Mucosa of descending colon (tissue), 3 donors: Measurements from ENCODE around the gene CARMIL1. TPM values are rescaled to one million over a fixed set of nuclear protein-coding genes. Genes with fewer than 3 reads are reported as not detected.

Experiments used
- ATAC-seq: fragments of 200-7000 bp; cut with Tn5 transposase; one replicate; pipeline ENCODE4 v1.9.1; 2020; ENCODE audit warnings: mild to moderate bottlenecking, moderate library complexity
- DNase-seq, 3 donors: peaks; one replicate each; pipeline ENCODE4 v3.0.0-alpha.2; 2020
- H3K36me3 ChIP-seq: fragments of 200-600 bp; one replicate; pipeline ENCODE4 v1.8.0; 2021; ENCODE audit warnings: low read depth, mild to moderate bottlenecking
- H3K4me1 ChIP-seq: fragments of 200-600 bp; one replicate; pipeline ENCODE4 v1.8.0; 2021; ENCODE audit warnings: low read depth, mild to moderate bottlenecking
- H3K4me3 ChIP-seq: fragments of 200-600 bp; one replicate; pipeline ENCODE4 v1.8.0; 2021; ENCODE audit warnings: mild to moderate bottlenecking
- H3K9me3 ChIP-seq: fragments of 200-600 bp; one replicate; pipeline ENCODE4 v1.8.0; 2021; ENCODE audit warnings: mild to moderate bottlenecking
- CTCF ChIP-seq: fragments of 200-600 bp; IDR thresholded peaks from one replicate; pipeline ENCODE4 v1.8.0; 2022; ENCODE audit warnings: antibody characterized with exemption, mild to moderate bottlenecking
- intact Hi-C, 2 donors: fragments of 100-400 bp; cut with DNase I in 1 of 2; cut with micrococcal nuclease in 1 of 2; formaldehyde crosslinking; loops; one replicate each; pipeline versions ENCODE4 v1.11.0 to v1.11.1; 2022; cut with DNase I, micrococcal nuclease
- total RNA-seq, 3 donors: library from RNA; stranded (reverse); fragmentation: NEBNext Ultra II Directional in 2 of 3; extraction: Animal tissue kit (Norgen Biotek cat#: 25700) in 2 of 3; gene quantifications; one replicate each; pipeline versions ENCODE4 v1.2.1 to v1.2.4, GENCODE V29; 2021 to 2023
- donor health status: DM: no; HTN: no; CAD: no; lungs with moderate emphysema.
- donor health status: DM: no; HTN: no; CAD: no.
- donor health status: DM: no; HTN: yes; CAD: no.

CARMIL1 gene
- total RNA-seq, 3 donors from 2014 or later, result 21.8 to 61.0 (median 44.8) TPM

GRCh38 chr6:25637960-25638434, 358.8 kb downstream of the CARMIL1 start:
- H3K9me3 ChIP-seq, result no peaks in the 10 kb centered on the region
- ATAC-seq, result peak; percentile 52
- peak in 2 of 3 donors; percentile 10 to 22 for DNase-seq
- H3K36me3 ChIP-seq, result no peaks in the 10 kb centered on the region
- TF ChIP-seq CTCF, result no peak
- no peak overlapping the region for H3K4me3 ChIP-seq
- H3K4me1 ChIP-seq, result peaks cover 5% of the 10 kb centered on the region
- intact Hi-C loops, result no loop called here

GRCh38 chr6:25639653-25640052, 360.5 kb downstream of the CARMIL1 start:
- H3K36me3 ChIP-seq, result no peaks in the 10 kb centered on the region
- peaks cover 5% of the 10 kb centered on the region for H3K4me1 ChIP-seq
- intact Hi-C loops, result no loop called here
- DNase-seq (no peak), ATAC-seq (no peak)
- H3K4me3 ChIP-seq, result no peak overlapping the region
- TF ChIP-seq CTCF, result no peak
- H3K9me3 ChIP-seq, result no peaks in the 10 kb centered on the region

GRCh38 chr6:25640446-25640845, 361.3 kb downstream of the CARMIL1 start:
- Histone ChIP-seq H3K36me3 (no peaks in the 10 kb centered on the region), H3K9me3 (no peaks in the 10 kb centered on the region), H3K4me1 (peaks cover under 1% of the 10 kb centered on the region), H3K4me3 (no peak overlapping the region)
- ATAC-seq (no peak), DNase-seq (no peak)
- intact Hi-C loops, result no loop called here
- no peak for TF ChIP-seq CTCF

- Histone ChIP-seq H3K4me3 (no peak overlapping the region), H3K4me1 (no peaks in the 10 kb centered on the region), H3K9me3 (no peaks in the 10 kb centered on the region), H3K36me3 (no peaks in the 10 kb centered on the region)
- intact Hi-C loops, result no loop called here
- DNase-seq, result no peak
- no peak for ATAC-seq
- no peak for TF ChIP-seq CTCF
Measured at GRCh38 chr6:25640891-25641290, 361.7 kb downstream of the CARMIL1 start.

- intact Hi-C loops, result no loop called here
- ATAC-seq, result no peak
- Histone ChIP-seq H3K4me3 (no peak overlapping the region), H3K36me3 (no peaks in the 10 kb centered on the region), H3K9me3 (no peaks in the 10 kb centered on the region), H3K4me1 (no peaks in the 10 kb centered on the region)
- DNase-seq, result no peak
- TF ChIP-seq CTCF, result no peak
Measured at GRCh38 chr6:25641377-25641776, 362.2 kb downstream of the CARMIL1 start.
